Keratinocyte (primary cell): Measurements from ENCODE around the gene ANKRD10.

Experiments used
- EZH2 ChIP-seq: IDR thresholded peaks from one replicate; pipeline ENCODE4 v1.6.1; 2012; ENCODE audit warnings: inconsistent platforms, mild to moderate bottlenecking, low read length, moderate library complexity
- TF ChIP-seq, protein P1 (sequence below), 3 experiments: IDR thresholded peaks in 1 of 3; conservative IDR thresholded peaks in 1 of 3; optimal IDR thresholded peaks in 1 of 3; 2 replicates in 2 of 3; 3 replicates in 1 of 3; pipeline versions ENCODE3 to v1.5.1; 2011; ENCODE audit warnings: low read length in 3 of 3, mild to moderate bottlenecking in 3 of 3, moderate library complexity in 2 of 3, control low read depth in 1 of 3, inconsistent platforms in 1 of 3; ENCODE audit not compliant: insufficient read depth in 2 of 3; ENCODE audit errors: extremely low read depth in 1 of 3

DNA sequence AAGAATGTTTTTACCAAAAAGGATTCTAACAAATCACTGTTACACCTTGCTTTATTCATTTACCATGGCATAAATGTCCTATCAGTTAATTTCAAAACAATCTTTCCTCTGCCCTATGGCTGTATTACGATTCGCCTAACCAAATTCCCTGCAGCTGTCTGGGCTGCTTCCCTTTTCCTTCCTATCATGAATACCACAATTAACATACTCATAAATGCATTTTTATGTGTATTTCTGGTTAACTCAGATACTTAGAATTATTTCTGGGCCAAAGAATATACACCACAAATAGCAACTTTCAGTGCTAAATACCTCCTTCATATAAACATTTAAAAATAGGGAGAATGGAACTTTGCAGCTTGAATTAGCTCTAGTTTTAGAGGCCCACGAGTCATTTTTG lies 30.4 kb downstream of the ANKRD10 start:
- TF ChIP-seq, protein P1, sequence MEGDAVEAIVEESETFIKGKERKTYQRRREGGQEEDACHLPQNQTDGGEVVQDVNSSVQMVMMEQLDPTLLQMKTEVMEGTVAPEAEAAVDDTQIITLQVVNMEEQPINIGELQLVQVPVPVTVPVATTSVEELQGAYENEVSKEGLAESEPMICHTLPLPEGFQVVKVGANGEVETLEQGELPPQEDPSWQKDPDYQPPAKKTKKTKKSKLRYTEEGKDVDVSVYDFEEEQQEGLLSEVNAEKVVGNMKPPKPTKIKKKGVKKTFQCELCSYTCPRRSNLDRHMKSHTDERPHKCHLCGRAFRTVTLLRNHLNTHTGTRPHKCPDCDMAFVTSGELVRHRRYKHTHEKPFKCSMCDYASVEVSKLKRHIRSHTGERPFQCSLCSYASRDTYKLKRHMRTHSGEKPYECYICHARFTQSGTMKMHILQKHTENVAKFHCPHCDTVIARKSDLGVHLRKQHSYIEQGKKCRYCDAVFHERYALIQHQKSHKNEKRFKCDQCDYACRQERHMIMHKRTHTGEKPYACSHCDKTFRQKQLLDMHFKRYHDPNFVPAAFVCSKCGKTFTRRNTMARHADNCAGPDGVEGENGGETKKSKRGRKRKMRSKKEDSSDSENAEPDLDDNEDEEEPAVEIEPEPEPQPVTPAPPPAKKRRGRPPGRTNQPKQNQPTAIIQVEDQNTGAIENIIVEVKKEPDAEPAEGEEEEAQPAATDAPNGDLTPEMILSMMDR (optimal IDR thresholded peaks at IDR 0.05 in 1 of 3, IDR thresholded peaks at IDR 0.05 in 1 of 3, conservative IDR thresholded peaks at IDR 0.05 in 1 of 3; ENCODE audit: extremely low read depth in 1 of 3, insufficient read depth in 2 of 3, low read length in 3 of 3) = no peak
- TF ChIP-seq EZH2 = no peak
